GM21515 (cell line): ENCODE results near the gene TPPP3.
"Not testable (repeated sequence)": the region's sequence is repeated elsewhere in the genome, so short reads cannot be mapped to it uniquely, and the experiment has no call there.

Experiments used
- ATAC-seq: cut with Tn5 transposase; IDR thresholded peaks from one replicate; pipeline ENCODE4 v1.9.1; 2021; ENCODE audit not compliant: unreplicated experiment

Gene TPPP3

DNA sequence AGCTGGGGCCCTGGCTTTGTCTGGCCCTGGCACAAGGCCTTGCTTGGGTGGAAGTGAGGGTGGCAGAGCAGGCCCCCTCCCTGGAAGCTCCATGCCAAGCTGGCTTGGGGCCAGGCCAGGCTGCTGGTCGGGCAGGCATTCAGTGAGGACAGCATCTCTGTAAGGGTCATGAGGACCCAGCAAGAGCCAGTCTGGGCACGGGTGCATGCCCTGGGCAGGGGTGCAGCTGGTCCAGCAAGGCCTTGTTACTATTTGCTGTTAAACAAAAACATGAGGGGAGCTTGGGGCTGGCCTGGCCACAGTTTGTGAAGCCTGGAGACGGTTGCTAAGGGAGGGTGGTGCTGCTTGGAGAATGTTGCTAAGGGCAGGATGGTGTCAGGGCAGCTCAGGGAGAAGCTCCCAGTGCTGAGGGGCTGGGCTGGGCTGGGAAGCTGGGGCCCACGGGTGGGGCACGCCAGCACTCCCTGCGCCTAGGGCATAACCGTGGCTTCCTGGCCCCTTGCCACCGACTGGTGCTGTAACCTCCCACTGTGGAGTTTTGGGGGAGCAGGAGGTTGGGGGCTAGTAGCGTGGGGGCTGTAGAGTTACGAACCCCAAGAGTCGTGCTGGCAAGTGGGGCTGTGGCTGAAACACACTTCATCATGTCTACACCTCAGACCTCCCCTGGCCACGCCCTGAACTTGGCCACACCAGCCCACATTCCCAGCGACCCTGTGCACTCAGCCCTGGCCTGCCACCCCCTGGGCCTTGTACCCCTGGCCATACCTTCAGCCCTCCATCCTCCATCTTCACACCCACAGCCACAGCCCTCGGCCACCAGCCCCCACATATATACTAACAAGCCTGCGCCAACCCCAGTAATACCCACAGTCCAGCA is 1.6 kb downstream of the TPPP3 start:
- ATAC-seq, result no peak

DNA sequence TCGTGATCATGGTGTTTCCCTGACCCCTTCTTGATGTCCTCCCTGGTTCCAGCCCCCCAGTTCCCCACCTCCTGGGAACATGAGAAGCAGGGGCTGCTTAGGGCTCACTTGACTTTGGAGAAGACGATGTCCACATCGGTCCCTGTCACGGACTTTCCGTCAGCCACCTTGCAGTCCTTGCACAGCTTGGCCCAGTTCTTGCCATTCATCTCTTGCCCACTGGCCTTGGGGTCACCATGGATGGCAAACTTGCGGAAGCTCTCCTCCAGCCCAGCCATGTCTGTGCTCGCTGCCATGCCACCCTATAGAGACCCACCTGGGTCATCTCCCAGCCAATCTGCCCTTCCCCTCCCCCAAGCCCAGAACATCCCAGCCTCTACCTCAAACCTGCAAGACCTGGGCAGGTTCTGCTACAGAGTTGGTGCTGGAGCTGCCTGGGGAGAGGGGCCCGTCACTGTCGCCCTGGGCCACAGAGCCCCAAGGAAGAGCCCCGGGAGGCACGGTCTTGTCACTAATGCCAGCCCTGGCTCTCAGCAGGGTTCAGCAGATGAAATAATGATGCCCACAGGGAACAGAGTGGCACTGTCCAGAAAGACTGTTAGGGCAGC is 2.4 kb downstream of the TPPP3 start:
- no peak for ATAC-seq

GRCh38 chr16:67389911-67390815 is 3.1 kb downstream of the TPPP3 start:
- no peak for ATAC-seq

DNA sequence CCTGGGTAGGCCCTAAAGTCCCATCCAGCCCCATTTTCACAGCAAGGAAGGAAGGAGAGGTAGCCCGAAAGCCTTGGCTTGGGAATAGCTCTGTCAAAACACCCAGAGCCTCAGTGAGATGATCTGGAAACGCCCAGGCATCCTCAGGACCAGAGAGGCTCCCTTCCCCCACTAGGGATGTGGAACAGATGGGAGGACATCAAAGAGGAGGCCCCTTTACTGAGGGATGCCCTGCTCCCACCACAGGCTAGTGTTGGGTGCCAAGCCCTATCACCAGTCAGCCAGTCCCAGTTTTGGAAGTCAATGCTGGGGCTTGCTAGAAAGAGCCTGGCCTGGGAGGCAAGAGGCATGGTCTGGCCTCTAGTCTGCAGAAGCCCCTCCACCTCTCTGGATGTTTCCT is 4.7 kb downstream of the TPPP3 start:
- ATAC-seq, result no peak

DNA sequence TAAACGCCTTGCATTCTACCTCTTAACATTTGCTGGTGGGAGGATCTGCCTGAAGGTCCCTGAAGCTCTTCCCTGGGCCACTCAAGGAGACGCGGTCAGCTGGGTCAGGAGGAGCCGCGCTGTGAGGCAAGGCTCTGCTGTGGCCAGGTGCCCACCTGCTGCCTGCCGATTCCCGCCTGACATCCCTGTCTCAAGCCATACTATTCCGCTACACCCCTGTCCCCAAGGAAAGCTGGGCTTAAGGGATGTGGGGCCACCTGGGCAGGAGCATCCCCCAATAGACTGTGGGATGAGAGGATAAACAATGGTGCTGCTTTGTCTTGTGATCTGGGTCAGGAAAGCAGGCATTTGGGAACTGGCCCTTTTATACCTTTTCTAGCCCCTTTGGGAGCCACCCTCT is 5.1 kb downstream of the TPPP3 start:
- ATAC-seq, result no peak

DNA sequence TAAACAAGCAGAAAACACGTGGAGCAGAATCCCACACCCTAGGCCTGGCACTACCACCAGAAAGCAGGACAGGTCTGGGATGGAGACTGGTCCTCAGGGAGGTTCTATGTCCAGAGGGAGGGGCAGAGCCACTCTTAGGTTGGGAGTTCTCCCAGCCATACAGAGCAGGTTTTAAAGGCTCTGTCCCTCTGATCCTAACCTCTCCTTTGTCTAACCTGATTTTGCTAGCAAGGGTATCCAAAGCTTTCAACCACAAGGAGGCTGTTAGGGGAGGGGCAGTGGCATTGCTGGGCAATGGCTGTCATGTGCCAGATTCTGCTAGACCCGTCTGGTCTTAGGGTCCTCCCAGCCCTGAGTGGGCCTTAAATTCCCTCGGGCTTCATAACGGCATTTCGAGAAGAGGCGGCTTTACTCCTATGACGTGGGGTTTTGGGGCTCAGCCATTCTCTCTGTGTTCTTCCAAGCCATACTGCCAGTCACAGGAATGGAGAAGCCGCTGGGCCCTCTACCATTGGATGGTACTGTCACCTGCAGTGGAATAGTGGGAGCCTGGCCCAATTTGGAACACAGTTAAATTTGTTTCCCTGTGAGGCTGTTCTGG is 5.7 kb downstream of the TPPP3 start:
- no peak for ATAC-seq

DNA sequence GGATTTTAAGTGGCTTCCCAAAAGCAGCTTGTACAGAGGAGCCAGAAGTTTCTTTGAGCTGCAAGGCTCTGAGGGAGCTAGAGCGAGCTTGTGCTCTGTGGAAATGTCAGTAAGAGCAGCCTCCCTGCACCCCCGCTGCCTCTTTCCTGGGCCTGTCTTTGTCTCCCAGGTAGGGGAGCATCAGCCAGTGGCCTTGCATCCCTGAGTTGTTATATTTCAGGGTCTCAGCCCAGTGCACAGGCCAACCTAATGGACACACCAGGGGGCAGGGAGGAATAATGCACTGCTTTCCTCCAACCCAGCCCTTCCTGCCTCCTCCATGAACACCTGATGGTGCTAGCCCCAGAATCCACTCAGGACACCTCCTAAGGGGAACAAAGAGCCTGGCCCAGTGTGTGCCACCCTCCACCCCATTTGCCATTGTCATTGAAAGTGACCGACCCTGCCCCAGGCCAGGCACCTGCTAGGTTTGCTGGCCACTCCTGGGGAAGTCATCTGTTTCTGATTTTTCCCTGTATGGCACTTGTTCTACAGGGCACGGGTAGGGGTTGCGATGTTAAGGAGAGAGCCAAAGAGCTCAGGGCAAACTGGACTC is 6.3 kb downstream of the TPPP3 start:
- ATAC-seq, result no peak

GRCh38 chr16:67384778-67385510 is 8.4 kb downstream of the TPPP3 start:
- ATAC-seq, result no peak

GRCh38 chr16:67383284-67383683 is 10.0 kb downstream of the TPPP3 start:
- ATAC-seq, result no peak

- ATAC-seq, result no peak
Measured at GRCh38 chr16:67378642-67379041, 14.7 kb downstream of the TPPP3 start.

DNA sequence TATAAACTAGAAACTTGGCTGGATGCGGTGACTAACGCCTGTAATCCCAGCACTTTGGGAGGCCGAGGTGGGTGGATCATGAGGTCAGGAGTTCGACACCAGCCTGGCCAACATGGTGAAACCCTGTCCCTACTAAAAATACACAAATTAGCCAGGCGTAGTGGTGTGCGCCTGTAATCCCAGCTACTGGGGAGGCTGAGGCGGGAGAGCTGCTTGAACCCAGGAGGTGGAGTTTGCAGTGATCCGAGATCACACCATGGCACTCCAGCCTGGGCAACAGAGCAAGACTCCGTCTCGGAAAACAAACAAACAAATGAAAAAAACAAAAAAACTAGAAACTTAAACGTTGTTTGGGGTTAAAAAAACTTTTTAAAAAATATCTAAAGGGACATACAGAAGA is 17.3 kb downstream of the TPPP3 start:
- ATAC-seq, result not testable (repeated sequence)

DNA sequence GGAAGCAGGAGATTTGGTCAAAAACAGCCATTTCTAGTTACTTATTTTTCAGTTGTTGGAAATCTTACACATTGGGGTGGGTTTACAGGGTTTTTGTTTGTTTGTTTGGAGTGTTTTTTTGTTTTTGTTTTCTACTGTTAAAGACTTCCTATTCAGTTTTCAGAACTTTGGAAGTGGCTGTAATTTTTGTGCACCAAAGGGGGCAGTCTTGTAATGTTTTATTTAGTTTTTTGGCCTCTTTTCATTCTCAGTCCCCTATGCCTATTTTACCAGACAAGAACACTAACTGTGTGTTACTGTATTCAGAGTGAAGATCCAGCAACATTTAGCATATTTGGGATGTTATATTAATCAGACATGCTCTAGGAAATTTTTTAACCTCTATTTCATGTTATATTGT is 20.6 kb downstream of the TPPP3 start:
- no peak for ATAC-seq

GRCh38 chr16:67370661-67371060 is 22.6 kb downstream of the TPPP3 start:
- ATAC-seq, result no peak

- no peak for ATAC-seq
Measured at GRCh38 chr16:67364600-67365235, 28.6 kb downstream of the TPPP3 start.

- no peak for ATAC-seq
Measured at GRCh38 chr16:67361038-67361437, 32.3 kb downstream of the TPPP3 start.

GRCh38 chr16:67359540-67360269 is 33.6 kb downstream of the TPPP3 start:
- ATAC-seq, result not testable (repeated sequence)

- ATAC-seq, result no peak
Measured at GRCh38 chr16:67357561-67357960, 35.7 kb downstream of the TPPP3 start.

DNA sequence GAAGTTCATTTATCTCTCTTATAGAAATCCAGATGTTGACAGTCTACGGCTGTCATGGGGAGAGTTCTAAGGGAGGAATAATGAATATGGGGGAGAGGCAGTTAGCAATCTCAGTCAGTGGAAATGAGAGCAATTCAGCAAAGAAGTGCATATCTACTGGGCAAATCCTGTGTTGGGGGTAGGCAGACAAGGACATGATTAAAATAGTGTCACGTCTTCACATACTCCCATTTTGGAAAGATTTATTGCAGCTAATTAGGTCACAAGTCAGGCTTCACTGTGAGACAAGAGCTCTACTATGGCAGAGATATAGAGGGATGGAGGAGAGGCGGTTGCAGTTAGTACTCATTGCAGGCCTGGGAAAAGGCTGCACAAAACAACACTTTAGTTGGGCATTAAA is 36.9 kb downstream of the TPPP3 start:
- ATAC-seq, result no peak

DNA sequence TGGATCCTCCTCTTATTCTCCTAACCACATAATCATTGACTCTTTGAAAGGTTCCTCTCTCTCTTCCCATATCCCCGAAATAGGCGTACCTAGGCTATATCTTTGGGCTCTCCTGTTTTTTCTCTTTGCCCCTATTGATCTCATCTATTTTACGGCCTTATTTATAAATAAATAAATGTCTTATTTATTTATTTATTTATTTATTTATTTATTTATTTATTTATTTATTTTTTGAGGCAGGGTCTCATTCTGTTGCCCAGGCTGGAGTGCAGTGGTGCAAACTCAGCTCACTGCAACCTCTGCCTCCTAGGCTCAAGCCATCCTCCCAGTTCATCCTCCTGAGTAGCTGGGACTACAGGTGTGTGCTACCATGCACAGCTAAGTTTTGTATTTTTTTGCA is 40.8 kb downstream of the TPPP3 start:
- not testable (repeated sequence) for ATAC-seq
